ENCODE data around the gene FLNB. TPM values are rescaled to one million over a fixed set of nuclear protein-coding genes. Genes with fewer than 3 reads are reported as not detected.
A peak's percentile ranks its signal among the peaks of the same experiment; 100 is the strongest.

FLNB gene
- total and polyA plus RNA-seq, 2 of the 8 experiments (the other 6 are each of a cell fraction or from before 2014, with no cell fraction given): 72.3 to 118 TPM

DNA sequence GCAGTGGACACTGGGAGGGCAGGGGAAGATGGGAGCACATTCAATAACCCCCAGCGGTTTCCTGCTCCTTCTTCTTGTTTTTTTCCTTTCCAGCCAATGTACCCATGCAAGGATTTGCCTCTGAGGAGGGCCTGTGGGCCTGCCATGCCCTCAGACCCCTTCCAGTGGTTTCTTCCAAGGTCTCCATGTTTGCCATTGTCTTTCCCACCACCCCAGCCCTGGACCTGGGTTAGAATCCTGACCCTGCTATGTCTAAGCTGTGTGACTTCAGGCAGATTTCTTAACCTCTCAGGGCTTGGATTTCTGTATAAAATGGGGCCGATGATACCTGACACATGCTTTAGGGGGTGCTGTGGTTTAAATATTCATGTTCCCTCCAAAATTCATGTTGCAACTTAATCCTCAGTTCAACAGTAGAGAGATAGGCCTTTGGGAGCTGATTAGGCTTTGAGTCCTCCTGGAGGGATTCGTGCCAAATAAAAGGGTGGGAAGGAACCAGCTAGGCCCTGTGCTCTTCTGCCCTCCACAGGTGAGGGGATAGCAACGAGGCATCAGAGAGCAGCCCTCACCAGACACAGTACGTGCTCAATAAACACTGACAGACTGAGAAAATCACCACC is 46.3 kb upstream of the FLNB start:
- H3K9me3 ChIP-seq (ENCODE audit: insufficient read depth in 2 of 2, low read depth in 1 of 2, low read length in 1 of 2): no peaks in the 10 kb centered on the region
- DNase-seq (ENCODE audit: low read depth in 1 of 2, low spot score in 2 of 2) (no peak), FAIRE-seq (peak; percentile 28)
- H2AFZ ChIP-seq (ENCODE audit: low read length): no peak overlapping the region
- H3K18ac ChIP-seq (ENCODE audit: extremely low read depth, low read length): no peak overlapping the region
- H2BK12ac ChIP-seq (ENCODE audit: low read depth, low read length): peak overlapping the region; percentile 64; the same call in 1 of the 2 replicates
- no peaks in the 10 kb centered on the region for H3K79me1 ChIP-seq (ENCODE audit: low read depth, low read length)
- H3K9ac ChIP-seq (replicated peaks in 1 of 4; ENCODE audit: extremely low read depth in 1 of 4, low read depth in 3 of 4, low read length in 3 of 4): no peak overlapping the region
- no peak overlapping the region for H4K91ac ChIP-seq (replicated peaks; ENCODE audit: insufficient read length, low read length)
- no peak overlapping the region for H2BK20ac ChIP-seq (ENCODE audit: low read length)
- H4K8ac ChIP-seq (ENCODE audit: extremely low read depth, insufficient read depth, low read length): no peak overlapping the region
- ChIA-PET POLR2A (ENCODE audit: partially characterized antibody) (interaction anchor here (1.0 to 1.5 kb wide), 3 partner anchors 10 to 35 kb away, joined by 4 read pairs; no protein-coding TSS in a partner anchor), CTCF (ENCODE audit: partially characterized antibody) (interaction anchor here (0.6 to 2.0 kb wide), 30 partner anchors 9 to 1139 kb away, joined by 3 to 10 read pairs (median 4); no protein-coding TSS in a partner anchor)
- H3K4me2 ChIP-seq (ENCODE audit: insufficient read depth in 1 of 2, low read depth in 2 of 2, low read length in 2 of 2): no peak overlapping the region
- no peak overlapping the region for H2BK120ac ChIP-seq (replicated peaks; ENCODE audit: low read depth, low read length)
- H4K5ac ChIP-seq (ENCODE audit: insufficient read length, low read depth, low read length): no peak overlapping the region
- no peak overlapping the region for H2AK5ac ChIP-seq (ENCODE audit: low read depth, low read length)
- H3K36me3 ChIP-seq (ENCODE audit: control insufficient read depth in 2 of 4, insufficient read depth in 4 of 4, low read length in 3 of 4): no peaks in the 10 kb centered on the region
- no peaks in the 10 kb centered on the region for H3K23me2 ChIP-seq (ENCODE audit: low read depth, low read length)
- no peak overlapping the region for H3K23ac ChIP-seq (ENCODE audit: insufficient read length)
- H3K14ac ChIP-seq (ENCODE audit: insufficient read length): no peak overlapping the region
- no peak overlapping the region for H3K4ac ChIP-seq (replicated peaks; ENCODE audit: insufficient read length, low read depth, low read length)
- H3K27me3 ChIP-seq (replicated peaks in 1 of 4; ENCODE audit: control insufficient read depth in 3 of 4, extremely low read depth in 1 of 4, insufficient read depth in 3 of 4, low read length in 3 of 4): no peaks in the 10 kb centered on the region
- H4K20me1 ChIP-seq (replicated peaks in 1 of 2; ENCODE audit: control insufficient read depth in 1 of 2, insufficient read depth in 2 of 2, low read length in 2 of 2): no peaks in the 10 kb centered on the region
- no peak overlapping the region for H2BK15ac ChIP-seq (ENCODE audit: low read length)
- no peak overlapping the region for H3K4me3 ChIP-seq (ENCODE audit: extremely low read depth in 1 of 4, insufficient read depth in 2 of 4, low read depth in 3 of 4, low read length in 4 of 4)
- H3K27ac ChIP-seq (ENCODE audit: low read depth, low read length): no peak overlapping the region
- no peak overlapping the region for H3K56ac ChIP-seq (replicated peaks; ENCODE audit: insufficient read length, low read depth, low read length)
- 84% methylated on average over 5 of the region's 5 CpGs; no CpG with 5 or more reads in 1 of the 2 experiments for WGBS, 2 experiments (ENCODE audit: extremely low coverage in 1 of 2, insufficient coverage in 1 of 2, insufficient read length in 1 of 2, insufficient replicate concordance in 2 of 2, low coverage in 1 of 2, low lambda C conversion rate in 2 of 2, missing lambda C conversion rate in 1 of 2)
- H2BK5ac ChIP-seq (ENCODE audit: low read depth, low read length): no peak overlapping the region
- H3K4me1 ChIP-seq (replicated peaks in 1 of 4; ENCODE audit: control insufficient read depth in 3 of 4, insufficient read depth in 4 of 4, low read length in 3 of 4): peaks cover 0 to 3% (median 0%) of the 10 kb centered on the region in 4 experiments; a peak in 2 of 7 replicates
- H3K79me2 ChIP-seq (ENCODE audit: control insufficient read depth in 1 of 2, insufficient read depth in 2 of 2, low read length in 2 of 2): no peaks in the 10 kb centered on the region
